Liver (tissue), 9 donors: Measurements from ENCODE around the gene FER. TPM values are rescaled to one million over a fixed set of nuclear protein-coding genes. Genes with fewer than 3 reads are reported as not detected.
"Not testable (repeated sequence)": the region's sequence is repeated elsewhere in the genome, so short reads cannot be mapped to it uniquely, and the experiment has no call there.

ENCODE experiments used
- DNase-seq: peaks from one replicate; pipeline ENCODE4 v3.0.0-alpha.2; 2017; ENCODE audit warnings: low spot score
- H3K27ac ChIP-seq, 2 donors: one replicate each; pipeline ENCODE4 v1.7.0; 2013; ENCODE audit warnings: inconsistent platforms in 2 of 2, low read length in 2 of 2, control low read depth in 1 of 2, low read depth in 1 of 2, mild to moderate bottlenecking in 1 of 2
- H3K27me3 ChIP-seq, 4 donors: one replicate each; pipeline versions ENCODE4 v1.6.1 to v1.7.0; 2013; ENCODE audit warnings: low read length in 3 of 4, inconsistent platforms in 1 of 4, mild to moderate bottlenecking in 1 of 4, moderate library complexity in 1 of 4; ENCODE audit not compliant: control insufficient read depth in 4 of 4, insufficient read depth in 4 of 4
- H3K36me3 ChIP-seq, 4 donors: one replicate each; pipeline versions ENCODE4 v1.6.1 to v1.7.0; 2013; ENCODE audit warnings: low read length in 3 of 4, mild to moderate bottlenecking in 3 of 4, low read depth in 1 of 4, moderate library complexity in 1 of 4; ENCODE audit not compliant: control insufficient read depth in 4 of 4, insufficient read depth in 3 of 4
- H3K4me1 ChIP-seq, 4 donors: one replicate each; pipeline versions ENCODE4 v1.6.1 to v1.7.0; 2013; ENCODE audit warnings: low read length in 3 of 4, mild to moderate bottlenecking in 3 of 4, moderate library complexity in 1 of 4; ENCODE audit not compliant: control insufficient read depth in 4 of 4, insufficient read depth in 4 of 4
- H3K4me3 ChIP-seq, 3 donors: one replicate each; pipeline versions ENCODE4 v1.6.1 to v1.7.0; 2013; ENCODE audit warnings: low read length in 3 of 3, control low read depth in 1 of 3, low read depth in 1 of 3, mild to moderate bottlenecking in 1 of 3
- H3K9ac ChIP-seq, 2 donors: one replicate each; pipeline ENCODE4 v1.7.0; 2013; ENCODE audit warnings: low read length in 2 of 2, mild to moderate bottlenecking in 2 of 2, moderate library complexity in 2 of 2, control low read depth in 1 of 2, low read depth in 1 of 2
- H3K9me3 ChIP-seq, 4 donors: one replicate each; pipeline versions ENCODE4 v1.6.1 to v1.7.0; 2013; ENCODE audit warnings: low read length in 3 of 4; ENCODE audit not compliant: control insufficient read depth in 4 of 4
- EGR1 ChIP-seq, 2 donors: IDR thresholded peaks; 2 replicates each; pipeline ENCODE4 v1.6.1; 2016 to 2018; ENCODE audit warnings: antibody characterized with exemption in 2 of 2, low read depth in 2 of 2
- FOXA1 ChIP-seq: IDR thresholded peaks from 2 replicates; pipeline ENCODE4 v1.6.1; 2016; ENCODE audit warnings: antibody characterized with exemption
- FOXA2 ChIP-seq: IDR thresholded peaks from 2 replicates; pipeline ENCODE4 v1.6.1; 2016; ENCODE audit warnings: antibody characterized with exemption
- HNF4G ChIP-seq: IDR thresholded peaks from 2 replicates; pipeline ENCODE4 v1.6.1; 2016; ENCODE audit warnings: antibody characterized with exemption
- JUND ChIP-seq, 2 donors: IDR thresholded peaks; 2 replicates each; pipeline ENCODE4 v1.6.1; 2016; ENCODE audit warnings: antibody characterized with exemption in 2 of 2
- MAX ChIP-seq: IDR thresholded peaks from 2 replicates; pipeline ENCODE4 v1.6.1; 2016; ENCODE audit warnings: antibody characterized with exemption
- NR2F2 ChIP-seq: IDR thresholded peaks from 2 replicates; pipeline ENCODE4 v1.6.1; 2016; ENCODE audit warnings: antibody characterized with exemption
- RAD21 ChIP-seq, 2 donors: IDR thresholded peaks; 2 replicates each; pipeline ENCODE4 v1.6.1; 2016; ENCODE audit warnings: antibody characterized with exemption in 2 of 2, mild to moderate bottlenecking in 2 of 2
- SP1 ChIP-seq: IDR thresholded peaks from 2 replicates; pipeline ENCODE4 v1.6.1; 2018; ENCODE audit warnings: antibody characterized with exemption, mild to moderate bottlenecking
- YY1 ChIP-seq: IDR thresholded peaks from 2 replicates; pipeline ENCODE4 v1.6.1; 2016; ENCODE audit warnings: antibody characterized with exemption, mild to moderate bottlenecking
- ZBTB33 ChIP-seq: IDR thresholded peaks from 2 replicates; pipeline ENCODE4 v1.6.1; 2016; ENCODE audit warnings: antibody characterized with exemption
- WGBS: extraction: QIAGEN DNeasy Blood & Tissue Kit; methylation state at CpG from one replicate; pipeline ENCODE4 v1.1.7; 2013; 5-methylcytosine and 5-hydroxymethylcytosine counted together
- polyA plus RNA-seq, 2 donors: library from polyadenylated mRNA; stranded (reverse) in 1 of 2; unstranded in 1 of 2; fragments of 200-250 nt in 1 of 2; fragments of >200 nt in 1 of 2; fragmentation: Nextera tagmentation in 1 of 2; extraction: Ambion mirVana in 1 of 2; gene quantifications; one replicate each; pipeline versions ENCODE4 v1.2.1 to v1.2.3, GENCODE V29; 2013 to 2015
- total RNA-seq, 2 donors: library from RNA; depleted of rRNA; stranded (reverse); fragments of >200 nt; gene quantifications; one replicate each; pipeline ENCODE4 v1.2.3, GENCODE V29; 2014
- donor health status: healthy.
- donor health status: healthy.
- donor health status: healthy.
- donor health status: healthy.
- donor health status: healthy.

Gene FER
- total and polyA plus RNA-seq, 4 donors: 0.83 to 9.8 (median 5.9) TPM

GRCh38 chr5:108794349-108794748 is 46.7 kb downstream of the FER start:
- 85% methylated on average over 4 of the region's 4 CpGs for WGBS
- H3K27ac ChIP-seq, H3K4me1 ChIP-seq, H3K9me3 ChIP-seq, H3K9ac ChIP-seq, H3K27me3 ChIP-seq, DNase-seq, H3K36me3 ChIP-seq, H3K4me3 ChIP-seq: not testable (repeated sequence)

GRCh38 chr5:108797396-108797795 is 49.7 kb downstream of the FER start:
- TF ChIP-seq RAD21 (IDR thresholded peaks at IDR 0.05) (no peak), EGR1 (IDR thresholded peaks at IDR 0.05; ENCODE audit: low read depth in 2 of 2) (no peak), YY1 (no peak), MAX (no peak), NR2F2 (no peak), FOXA1 (no peak), SP1 (no peak), JUND (IDR thresholded peaks at IDR 0.05) (no peak), FOXA2 (no peak)
- H3K9me3 ChIP-seq: no peaks in the 10 kb centered on the region
- WGBS: 90% methylated on average over 2 of the region's 2 CpGs

GRCh38 chr5:108797986-108798385 is 50.3 kb downstream of the FER start:
- Histone ChIP-seq H3K9ac (no peak overlapping the region), H3K4me1 (no peaks in the 10 kb centered on the region), H3K9me3 (no peaks in the 10 kb centered on the region), H3K4me3 (no peak overlapping the region), H3K27me3 (no peaks in the 10 kb centered on the region), H3K27ac (no peak overlapping the region), H3K36me3 (peaks cover 0 to 6% (median 0%) of the 10 kb centered on the region in 4 donors)
- no peak for TF ChIP-seq JUND (IDR thresholded peaks at IDR 0.05)
- no peak for TF ChIP-seq ZBTB33
- DNase-seq: no peak
- 81% methylated on average over 2 of the region's 2 CpGs for WGBS

More at GRCh38 chr5:108797396-108797795, 49.7 kb downstream of the FER start:
- no peak overlapping the region for H3K9ac ChIP-seq
- H3K27ac ChIP-seq: no peak overlapping the region
- DNase-seq: no peak
- H3K27me3 ChIP-seq: no peaks in the 10 kb centered on the region
- peaks cover 0 to 6% (median 0%) of the 10 kb centered on the region in 4 donors for H3K36me3 ChIP-seq
- no peaks in the 10 kb centered on the region for H3K4me1 ChIP-seq
- no peak overlapping the region for H3K4me3 ChIP-seq

- no peak for DNase-seq
- Histone ChIP-seq H3K9me3 (peaks cover 0 to 4% (median 0%) of the 10 kb centered on the region in 4 donors), H3K9ac (no peak overlapping the region), H3K4me3 (no peak overlapping the region), H3K27me3 (no peaks in the 10 kb centered on the region), H3K27ac (no peak overlapping the region), H3K4me1 (no peaks in the 10 kb centered on the region), H3K36me3 (peaks cover 0 to 6% (median 0%) of the 10 kb centered on the region in 4 donors)
- WGBS: 97% methylated on average over 3 of the region's 3 CpGs
- TF ChIP-seq HNF4G (no peak), RAD21 (IDR thresholded peaks at IDR 0.05) (no peak), NR2F2 (no peak)
Observed at GRCh38 chr5:108798513-108799265, 51.0 kb downstream of the FER start.
